NCI-H446 (cell line): ENCODE results near the gene S100A11.
"Not testable (repeated sequence)": the region's sequence is repeated elsewhere in the genome, so short reads cannot be mapped to it uniquely, and the experiment has no call there.

Experiments used
- DNase-seq, 2 experiments: peaks; one replicate each; lab custom pipeline; 2025; lab: John Stamatoyannopoulos, UW

Gene S100A11

DNA sequence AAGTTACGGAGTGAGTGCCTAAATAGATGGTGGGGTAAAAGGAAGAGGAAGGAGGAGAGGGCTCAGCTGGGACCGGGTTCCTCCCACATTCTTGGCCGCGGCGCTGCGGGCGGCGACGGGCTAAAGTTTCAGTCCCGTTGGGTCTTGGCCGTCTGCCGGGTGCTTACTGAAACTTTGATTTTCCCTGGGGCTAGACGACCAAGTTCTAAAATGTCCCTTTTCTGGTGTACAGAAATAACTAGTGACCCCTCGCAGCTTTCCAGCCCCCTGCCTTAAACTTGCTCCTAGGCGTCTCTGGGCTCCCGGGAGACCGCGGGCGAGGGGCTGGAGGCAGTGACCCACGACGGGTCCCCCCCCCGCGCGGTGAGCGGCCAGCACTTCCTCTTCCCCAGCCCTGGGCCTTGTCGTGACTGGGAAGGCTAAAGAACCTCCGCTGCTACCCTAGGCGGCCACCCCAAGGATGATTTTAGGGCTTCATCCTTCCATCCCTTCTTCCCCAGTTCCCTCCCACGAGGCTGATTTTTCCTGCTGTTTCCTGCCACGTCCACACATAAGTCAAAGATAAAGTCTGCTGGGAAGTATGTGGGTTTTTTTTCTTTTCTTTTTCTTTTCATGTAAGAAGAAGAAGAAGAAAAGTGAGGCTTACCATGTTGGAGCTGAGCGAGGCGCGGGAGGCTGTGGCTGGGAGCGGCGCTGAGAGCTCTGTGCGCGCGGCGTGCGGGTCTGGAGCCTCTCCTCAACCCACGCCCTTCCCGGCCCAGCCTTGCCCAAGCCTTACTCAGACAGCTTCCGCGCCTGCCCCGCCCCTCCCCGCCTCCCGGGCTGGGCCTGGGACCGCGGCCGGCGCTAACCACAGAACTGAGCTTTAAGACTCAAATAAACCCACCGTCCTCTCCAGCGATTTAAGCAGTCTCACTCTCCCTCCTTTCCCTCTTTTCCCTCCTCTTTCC, at the start of gene S100A11:
S100A11 (minus strand) TSS at position 738 of the 950 bp plus-strand sequence; CDS start at position 649, 89 bp downstream.
- no peak for DNase-seq

GRCh38 chr1:152084853-152085252, 48.0 kb upstream of the S100A11 start:
- DNase-seq, result no peak

GRCh38 chr1:152081026-152081425, 44.2 kb upstream of the S100A11 start:
- not testable (repeated sequence) for DNase-seq

DNA sequence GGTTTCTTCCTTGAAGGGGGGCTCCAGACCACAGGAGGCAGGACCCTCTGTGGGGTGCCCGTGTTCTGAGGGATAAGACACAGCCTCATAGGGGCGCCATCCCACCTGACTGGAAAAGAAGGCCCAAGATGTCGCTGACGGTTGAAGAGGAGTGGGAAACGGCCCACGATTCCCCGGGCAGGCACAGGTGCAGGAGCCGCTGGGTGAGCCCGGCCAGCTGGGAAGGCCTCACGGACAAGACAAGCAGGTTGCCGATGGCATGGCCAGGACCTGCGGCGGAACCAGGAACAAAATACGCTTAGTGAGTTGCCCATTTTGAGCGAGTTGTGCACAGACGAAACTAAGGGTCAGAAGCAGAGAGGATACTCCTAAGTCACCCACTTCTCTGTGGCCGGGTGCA, 43.7 kb upstream of the S100A11 start:
- DNase-seq, result not testable (repeated sequence)

- DNase-seq, result no peak
Measured at GRCh38 chr1:152078831-152079441, 42.1 kb upstream of the S100A11 start.

- no peak for DNase-seq
Measured at GRCh38 chr1:152072311-152072710, 35.5 kb upstream of the S100A11 start.

GRCh38 chr1:152071123-152071522, 34.3 kb upstream of the S100A11 start:
- no peak for DNase-seq

DNA sequence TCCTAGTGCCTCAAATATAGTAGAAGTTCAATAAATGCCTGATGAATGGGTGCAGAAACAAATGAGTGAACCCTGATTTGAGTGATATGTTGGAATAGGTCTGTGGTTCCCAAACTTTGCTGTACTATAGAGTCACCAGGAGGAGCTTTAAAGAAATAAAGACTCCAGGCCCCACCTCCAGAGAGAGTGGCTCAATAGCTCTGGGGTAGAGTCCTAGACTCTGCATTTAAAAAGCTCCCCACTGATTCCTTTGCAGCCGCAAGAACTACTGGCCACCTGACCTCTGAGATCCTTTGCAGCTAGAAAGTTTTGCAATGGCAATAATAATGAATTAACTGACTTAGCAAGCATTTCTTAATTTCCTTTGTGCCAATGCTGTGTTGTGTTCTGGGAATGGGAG, 31.1 kb upstream of the S100A11 start:
- no peak for DNase-seq

DNA sequence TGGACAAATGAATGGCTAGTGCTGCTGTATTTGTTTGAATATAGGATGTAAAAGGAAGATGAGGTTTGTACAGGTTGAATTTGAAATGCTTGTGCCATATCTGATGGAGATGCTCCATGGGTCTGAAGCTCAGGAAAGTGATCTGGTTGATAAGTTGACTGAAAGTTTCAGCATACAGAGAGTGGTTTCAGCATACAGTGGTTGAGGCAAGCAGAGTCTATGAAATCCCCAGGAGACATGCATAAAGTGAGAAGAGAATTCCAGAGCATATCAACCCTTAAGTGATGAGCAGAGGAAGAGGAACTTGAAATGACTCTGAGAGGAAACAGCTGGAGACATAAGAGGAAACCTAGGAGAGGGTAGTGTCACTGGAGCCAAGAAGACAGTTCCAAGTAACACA, 30.3 kb upstream of the S100A11 start:
- no peak for DNase-seq

DNA sequence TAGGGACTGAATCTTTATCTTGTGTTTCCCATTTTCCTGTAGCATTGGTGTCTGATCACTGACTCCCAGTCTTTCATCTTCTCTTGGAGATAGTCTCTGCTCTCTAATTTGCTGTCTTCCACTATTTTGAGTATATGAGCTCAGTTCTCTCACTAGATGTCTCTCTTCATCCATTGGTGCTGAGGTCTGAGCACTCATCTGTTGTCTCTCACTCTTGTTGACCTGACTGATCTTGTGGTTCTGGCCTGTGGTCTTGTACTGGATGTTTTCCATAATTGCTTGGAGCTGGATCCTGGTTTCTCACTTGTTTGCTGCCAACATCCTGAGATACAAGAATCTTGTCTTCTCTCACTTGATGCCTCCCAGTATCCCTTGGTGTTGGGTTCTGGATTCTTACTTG, 25.1 kb upstream of the S100A11 start:
- DNase-seq, result no peak

GRCh38 chr1:152053375-152053774, 16.6 kb upstream of the S100A11 start:
- peak; percentile 18 to 83 for DNase-seq

DNA sequence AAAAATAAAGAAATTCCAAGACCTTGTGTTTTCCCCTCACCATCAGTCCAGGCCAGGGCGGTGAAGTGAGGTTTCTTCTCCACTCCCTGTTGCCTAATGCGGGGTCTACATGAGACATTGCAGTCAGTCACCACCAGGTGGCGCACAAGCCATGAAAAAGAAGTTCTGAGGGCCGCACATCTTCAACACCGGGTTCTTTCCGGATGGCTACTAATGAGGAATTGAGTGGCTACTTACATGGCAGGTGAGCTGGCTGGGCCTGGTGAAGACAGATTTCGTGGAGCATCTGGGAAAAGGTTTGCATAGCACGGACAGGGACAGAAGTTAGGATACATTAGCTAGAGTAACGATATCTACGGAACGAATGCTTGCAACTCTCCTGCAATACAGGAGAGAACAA, 15.8 kb upstream of the S100A11 start:
- DNase-seq, result peak; percentile 80 to 88

DNA sequence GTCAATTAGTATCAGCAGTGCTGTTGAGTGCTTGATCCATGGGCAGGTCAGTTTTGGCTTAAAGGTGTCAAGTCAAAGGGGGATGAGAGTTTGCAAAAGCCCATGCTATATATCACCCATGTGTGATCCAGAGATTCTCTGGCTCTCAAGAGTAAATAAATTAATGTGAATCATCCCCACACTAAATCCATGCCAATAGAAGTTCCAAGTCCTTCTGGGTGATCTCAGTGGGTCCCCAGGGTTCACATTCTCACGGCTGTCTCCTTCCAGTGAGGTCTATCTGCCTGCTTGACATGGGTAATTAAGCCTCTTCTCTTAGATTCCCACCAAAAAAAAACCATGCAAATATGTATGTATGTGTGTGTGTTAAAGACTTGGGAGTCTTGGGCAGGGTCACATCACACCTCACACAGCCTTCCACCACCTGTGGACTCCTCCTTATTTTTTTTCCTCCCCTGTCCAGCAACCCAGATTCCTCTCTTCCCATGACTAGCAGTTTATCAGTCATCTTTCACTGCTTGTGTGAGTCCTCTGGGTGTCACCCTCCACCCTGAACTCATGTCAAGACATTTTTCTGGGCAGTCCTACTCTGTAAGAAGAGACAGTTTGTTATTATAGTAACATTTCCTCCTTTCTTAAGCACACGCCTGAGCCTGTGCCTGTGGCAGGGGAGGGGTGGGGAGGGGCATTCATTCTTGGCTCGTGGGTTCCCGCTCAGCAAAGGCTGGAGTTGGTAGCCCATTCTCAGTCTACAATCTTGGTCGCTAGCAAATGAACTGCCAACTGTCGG, 14.3 kb upstream of the S100A11 start:
- no peak for DNase-seq

- no peak for DNase-seq
Measured at GRCh38 chr1:152049291-152050083, 12.7 kb upstream of the S100A11 start.

- DNase-seq, result peak in 1 of 2 experiments; percentile 9
Measured at GRCh38 chr1:152048416-152049009, 11.7 kb upstream of the S100A11 start.

DNA sequence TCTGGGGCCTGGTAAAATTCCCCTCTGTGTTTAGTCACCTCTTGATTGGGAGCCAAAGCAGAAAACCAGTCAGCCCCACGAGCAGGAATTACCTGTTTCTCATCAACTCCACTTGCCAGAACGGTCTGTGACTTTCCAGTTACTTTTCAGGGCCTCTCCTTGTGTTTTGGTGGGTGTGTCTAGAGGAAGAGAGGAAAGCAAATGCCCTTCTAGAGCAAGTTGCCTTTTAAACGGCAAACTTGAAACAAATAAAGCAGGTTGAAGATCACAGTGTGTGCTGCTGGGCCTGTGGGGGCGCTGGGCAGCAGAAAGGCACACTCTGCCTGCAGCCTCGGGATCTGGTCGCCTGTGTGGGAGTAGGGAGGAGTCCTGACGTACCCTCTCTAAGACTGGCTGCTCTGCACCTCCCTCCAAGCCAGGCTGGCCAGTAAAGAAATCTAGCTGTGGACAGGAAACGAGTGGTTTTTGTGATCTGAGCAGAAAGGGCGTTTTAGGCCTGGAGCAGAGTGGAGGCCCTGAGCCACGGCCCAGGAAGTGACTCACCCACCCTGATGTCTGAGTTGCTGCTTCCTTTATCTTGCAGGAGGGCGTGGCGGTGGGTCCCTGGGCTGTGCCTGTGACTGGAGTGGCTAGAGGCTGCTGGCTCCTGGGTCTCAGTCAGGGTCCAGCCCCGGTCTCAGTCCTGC, 11.1 kb upstream of the S100A11 start:
- DNase-seq, result peak in 1 of 2 experiments; percentile 36

DNA sequence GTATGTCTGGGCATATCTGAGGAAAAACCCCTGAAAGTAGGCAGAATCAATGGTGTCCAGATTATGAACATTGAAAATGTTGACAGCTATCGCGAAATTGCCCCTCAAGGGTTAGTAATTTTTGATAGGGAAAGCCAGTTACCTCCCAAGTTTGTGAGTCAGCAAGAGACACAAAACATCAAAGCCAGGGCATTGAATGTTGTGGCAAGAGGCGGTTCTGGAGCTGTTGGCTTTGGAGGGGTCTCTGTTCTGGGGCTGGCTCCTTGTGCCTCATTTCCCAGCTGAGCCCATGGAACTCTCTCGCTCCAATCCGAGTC, 10.6 kb upstream of the S100A11 start:
- no peak for DNase-seq

DNA sequence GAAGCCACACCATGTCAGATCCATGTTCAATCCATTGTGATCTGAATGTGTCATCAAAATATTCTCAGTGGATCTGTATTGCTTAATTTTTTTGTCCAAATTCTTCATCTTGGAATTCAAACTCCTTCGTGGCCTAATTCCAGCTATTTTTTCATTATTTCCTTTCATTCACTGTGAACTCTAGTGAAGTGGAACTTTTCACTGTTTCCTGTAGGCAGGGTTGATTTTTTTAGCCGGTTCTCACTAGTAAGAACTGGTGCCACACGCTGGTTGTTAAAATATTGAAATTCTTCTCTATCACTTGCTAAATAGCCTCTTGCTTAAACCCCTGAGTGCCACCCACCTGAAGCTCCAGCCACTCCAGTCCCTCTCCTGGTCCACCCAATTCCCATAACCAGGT, 7.6 kb upstream of the S100A11 start:
- DNase-seq, result no peak

DNA sequence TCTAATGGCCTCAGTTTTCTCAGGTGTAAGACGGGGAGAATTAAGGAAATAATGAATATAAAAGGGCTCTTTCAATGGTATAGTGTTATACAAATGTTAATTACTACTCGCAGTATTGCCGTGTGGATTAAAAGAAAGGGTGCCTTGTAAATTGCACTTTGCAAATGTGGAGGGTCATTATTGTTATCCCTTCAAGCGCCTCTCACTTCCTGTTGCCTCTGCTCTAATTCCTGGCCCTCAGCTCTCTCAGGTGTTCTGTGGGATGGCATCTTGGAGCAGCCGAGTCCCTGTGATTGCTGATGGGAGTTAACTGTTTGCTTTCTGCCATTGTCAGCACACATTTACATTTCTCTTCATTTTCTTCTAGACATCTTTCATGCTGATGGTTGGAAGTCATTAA, 7.1 kb upstream of the S100A11 start:
- no peak for DNase-seq

- DNase-seq, result no peak
Measured at GRCh38 chr1:152042030-152042429, 5.2 kb upstream of the S100A11 start.

- no peak for DNase-seq
Measured at GRCh38 chr1:152039886-152040285, 3.1 kb upstream of the S100A11 start.
